ENCODE data around the gene HRH2. TPM values are rescaled to one million over a fixed set of nuclear protein-coding genes. Genes with fewer than 3 reads are reported as not detected.
"Not testable (repeated sequence)": the region's sequence is repeated elsewhere in the genome, so short reads cannot be mapped to it uniquely, and the experiment has no call there.

HRH2 gene
- total RNA-seq, 2 donors from 2014 or later = 3.3 to 4.0 TPM

DNA sequence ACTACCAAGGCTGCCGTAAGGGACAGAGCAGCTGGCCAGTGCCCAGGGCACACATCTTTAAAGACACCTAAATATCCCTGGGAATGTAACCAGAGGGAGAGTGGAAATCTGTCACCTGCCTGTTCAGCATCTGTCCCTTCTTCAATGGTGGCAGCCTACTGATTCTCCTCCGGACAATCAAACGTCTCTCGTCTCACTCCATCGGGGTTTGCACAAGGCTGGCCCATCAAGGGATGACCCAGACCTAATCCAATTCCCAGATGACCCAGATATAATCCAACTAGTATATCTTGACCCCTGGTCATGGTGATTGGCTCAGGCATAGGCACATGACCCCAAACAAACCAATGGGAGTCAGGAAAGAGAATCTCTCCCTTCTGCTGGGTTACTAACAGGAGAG is 93.5 kb downstream of the HRH2 start:
- H3K27me3 Mint-ChIP-seq = peaks cover 37% of the 10 kb centered on the region
- no peaks in the 10 kb centered on the region for H3K9me3 Mint-ChIP-seq
- H3K36me3 Mint-ChIP-seq (ENCODE audit: low read depth) = no peaks in the 10 kb centered on the region
- ATAC-seq (replicated peaks) = no peak
- H3K4me3 Mint-ChIP-seq = no peak overlapping the region
- no peak overlapping the region for H3K27ac Mint-ChIP-seq
- no peaks in the 10 kb centered on the region for H3K4me1 Mint-ChIP-seq

DNA sequence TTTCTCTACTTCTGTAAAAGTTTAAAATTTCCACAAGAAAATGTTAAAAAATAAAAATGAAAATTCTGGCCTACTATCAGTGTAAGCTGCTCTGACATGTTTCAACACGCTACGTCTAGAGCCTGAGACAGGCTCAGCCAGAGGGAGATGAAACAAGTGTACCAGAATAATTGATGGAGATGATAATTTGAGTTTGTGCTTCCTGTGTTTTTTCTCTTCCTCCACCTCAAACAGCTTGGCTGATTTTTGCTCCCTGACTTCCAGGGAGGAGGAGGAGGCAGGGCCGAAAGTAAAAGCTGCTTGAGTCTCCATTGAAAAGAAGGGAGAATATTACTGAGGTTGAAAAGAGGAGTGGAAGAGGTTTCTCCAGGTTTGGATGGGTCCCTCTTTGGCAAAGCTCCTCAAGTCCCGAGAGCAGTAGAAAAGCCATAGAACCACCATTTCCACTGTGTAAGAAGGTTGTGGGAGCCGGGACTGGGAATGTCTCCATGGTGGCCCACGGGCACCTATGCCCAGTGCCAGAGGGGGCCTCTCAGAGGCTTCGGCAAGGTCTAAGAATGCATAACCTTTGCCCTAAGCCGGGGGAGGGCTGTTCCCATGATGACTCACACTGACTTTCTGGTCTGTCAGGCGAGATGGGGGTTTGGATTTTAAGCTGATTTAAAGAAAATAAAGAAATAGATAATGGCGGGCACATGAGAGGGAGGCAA is 95.1 kb downstream of the HRH2 start:
- Mint-ChIP-seq H3K36me3 (ENCODE audit: low read depth) (no peaks in the 10 kb centered on the region), H3K27ac (no peak overlapping the region), H3K9me3 (no peaks in the 10 kb centered on the region), H3K4me3 (no peak overlapping the region), H3K27me3 (peaks cover 42% of the 10 kb centered on the region), H3K4me1 (no peaks in the 10 kb centered on the region)
- no peak for ATAC-seq (replicated peaks)

DNA sequence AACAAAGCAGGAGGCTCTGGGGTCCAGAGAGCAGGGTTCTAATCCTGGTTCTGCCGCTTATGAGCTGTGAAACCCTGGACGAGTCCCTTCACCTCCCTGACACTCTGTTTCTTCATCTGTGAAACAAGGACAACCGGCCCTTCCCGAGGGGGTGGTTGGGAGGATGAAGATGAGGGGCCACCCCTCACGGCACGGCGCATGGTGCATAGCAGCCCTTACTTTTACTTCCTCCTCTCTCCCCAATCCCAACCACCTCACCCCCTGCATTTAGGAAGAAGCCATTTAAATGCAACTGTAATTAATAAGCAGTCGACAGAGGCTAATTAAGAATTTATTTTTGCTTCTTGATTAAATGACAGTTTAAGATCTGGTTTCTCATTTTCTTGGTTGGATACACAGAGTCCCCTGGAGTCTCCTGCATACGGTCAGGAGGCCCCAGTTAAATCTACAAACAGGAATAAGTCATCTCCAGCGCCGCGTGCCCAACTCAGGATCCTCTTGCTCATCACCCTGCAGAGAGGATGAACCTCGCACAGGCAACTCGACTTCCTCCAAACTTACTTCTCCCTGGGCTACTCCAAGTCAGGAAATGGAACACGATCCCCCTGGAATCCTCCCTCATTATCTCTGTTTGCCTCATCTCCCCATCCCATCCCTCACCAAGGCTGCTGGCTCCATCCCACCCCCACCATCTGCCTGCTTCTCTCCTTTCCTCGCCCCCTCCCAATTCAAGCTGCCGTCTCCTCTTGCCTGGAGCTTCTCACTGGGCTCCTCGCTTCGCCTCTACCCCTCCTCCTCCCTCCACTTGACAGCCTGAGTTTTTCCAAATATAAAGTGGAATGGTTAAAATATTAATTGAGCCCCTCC is 95.9 kb downstream of the HRH2 start:
- Mint-ChIP-seq H3K4me1 (no peaks in the 10 kb centered on the region), H3K36me3 (ENCODE audit: low read depth) (no peaks in the 10 kb centered on the region), H3K27me3 (peaks cover 42% of the 10 kb centered on the region), H3K4me3 (no peak overlapping the region), H3K9me3 (no peaks in the 10 kb centered on the region), H3K27ac (no peak overlapping the region)
- ATAC-seq (replicated peaks) = no peak

DNA sequence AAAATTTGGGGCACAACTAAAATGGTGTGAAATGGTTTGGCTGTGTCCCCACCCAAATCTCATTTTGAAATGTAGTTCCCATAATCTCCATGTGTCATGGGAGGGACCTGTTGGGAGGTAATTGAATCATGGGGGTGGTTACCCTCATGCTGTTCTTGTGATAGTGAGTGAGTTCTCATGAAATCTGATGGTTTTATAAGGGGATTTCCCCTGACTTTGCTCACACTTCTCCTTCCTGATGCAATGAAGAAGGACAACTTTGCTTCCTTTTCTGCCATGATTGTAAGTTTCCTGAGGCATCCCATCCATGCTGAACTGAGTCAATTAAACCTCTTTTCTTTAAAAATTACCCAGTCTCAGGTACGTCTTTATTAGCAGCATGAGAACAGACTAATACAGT is 102.1 kb downstream of the HRH2 start:
- H3K27me3 Mint-ChIP-seq = peaks cover 17% of the 10 kb centered on the region
- peak; percentile 40 for ATAC-seq (replicated peaks)
- H3K4me3 Mint-ChIP-seq; H3K4me1 Mint-ChIP-seq; H3K27ac Mint-ChIP-seq; H3K9me3 Mint-ChIP-seq; H3K36me3 Mint-ChIP-seq (ENCODE audit: low read depth): not testable (repeated sequence)

Other genes with a start within 250 kb of the HRH2 start
- not detected for gene DRD1, start 213.9 kb upstream of the HRH2 start, total RNA-seq
- gene SFXN1, start 179.5 kb upstream of the HRH2 start, total RNA-seq = 100 to 1,000 TPM; 225 to 256 TPM
- gene CPLX2, start 213.5 kb downstream of the HRH2 start, total RNA-seq = not detected